NCI-H524 (cell line): ENCODE results near the gene HTRA3.
"Not testable (repeated sequence)": the region's sequence is repeated elsewhere in the genome, so short reads cannot be mapped to it uniquely, and the experiment has no call there.

Experiments
- DNase-seq, 2 experiments: peaks; one replicate each; lab custom pipeline; 2025; lab: John Stamatoyannopoulos, UW

The HTRA3 gene

DNA sequence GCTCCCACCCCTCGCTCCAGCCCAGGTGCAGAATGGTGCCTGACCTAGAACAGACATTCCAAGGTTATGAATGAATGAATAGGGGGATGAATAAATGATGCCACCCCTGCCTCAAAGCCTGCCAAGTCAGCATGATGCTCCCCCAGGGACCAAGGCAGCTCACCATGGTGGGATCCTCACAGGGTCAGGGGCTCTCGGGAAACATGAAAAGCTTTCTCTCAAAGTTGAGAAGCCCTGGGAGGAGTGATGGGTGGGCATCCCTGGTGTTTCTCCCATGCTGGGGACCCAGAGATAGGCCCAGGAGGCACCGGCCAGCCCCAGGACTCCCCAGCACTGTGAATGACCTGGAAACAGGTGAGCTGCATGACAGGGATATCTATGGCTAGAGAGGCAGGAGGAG, 58.9 kb downstream of the HTRA3 start:
- no peak for DNase-seq

DNA sequence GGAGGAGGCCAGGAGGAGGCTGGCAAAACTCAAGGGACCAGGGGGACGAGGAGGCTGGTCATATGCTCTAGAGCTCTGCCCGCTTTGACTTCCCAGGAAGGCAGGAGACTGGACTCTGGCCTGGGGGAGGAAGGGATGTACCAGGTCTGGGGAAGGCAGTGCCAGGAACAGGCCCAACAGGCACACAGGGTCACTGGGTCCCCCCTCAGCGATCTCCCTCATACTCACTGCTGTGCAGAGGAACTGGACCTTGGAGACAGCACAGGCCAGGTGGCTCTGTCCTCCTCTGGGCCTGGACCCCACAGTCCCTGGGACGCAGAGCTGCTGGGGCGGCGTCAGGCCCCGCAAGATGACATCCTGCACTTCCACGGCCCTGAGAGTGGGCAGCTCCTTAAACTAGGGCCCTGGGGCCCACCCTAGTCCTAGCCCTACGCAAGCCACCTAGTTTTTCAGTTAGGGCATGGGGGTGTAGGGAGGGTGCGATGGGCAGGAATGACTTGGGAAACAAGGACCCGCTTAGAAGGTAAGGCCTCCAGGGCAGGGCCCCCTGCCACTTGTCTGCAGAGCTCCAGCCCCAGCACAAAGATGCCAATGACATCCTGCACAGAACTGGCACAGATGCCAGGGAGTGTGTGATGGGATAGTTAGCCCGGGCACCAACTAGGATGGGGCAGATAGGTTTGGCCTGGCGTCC, 59.5 kb downstream of the HTRA3 start:
- DNase-seq = no peak

DNA sequence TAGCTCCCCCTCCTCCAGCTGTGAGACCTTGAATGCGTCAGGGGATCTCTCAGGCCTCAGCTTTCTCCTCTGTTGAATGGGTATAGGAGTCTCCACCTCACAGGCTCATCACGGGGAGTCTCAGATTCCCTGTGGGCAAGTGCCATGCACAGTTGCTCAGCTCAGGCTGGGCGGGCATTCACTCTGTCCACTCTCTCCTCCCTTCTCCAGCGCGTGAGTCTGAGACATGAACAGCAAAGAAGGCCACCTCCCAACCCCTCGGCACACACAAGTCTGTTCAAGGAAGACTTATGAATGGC, 60.0 kb downstream of the HTRA3 start:
- no peak for DNase-seq

DNA sequence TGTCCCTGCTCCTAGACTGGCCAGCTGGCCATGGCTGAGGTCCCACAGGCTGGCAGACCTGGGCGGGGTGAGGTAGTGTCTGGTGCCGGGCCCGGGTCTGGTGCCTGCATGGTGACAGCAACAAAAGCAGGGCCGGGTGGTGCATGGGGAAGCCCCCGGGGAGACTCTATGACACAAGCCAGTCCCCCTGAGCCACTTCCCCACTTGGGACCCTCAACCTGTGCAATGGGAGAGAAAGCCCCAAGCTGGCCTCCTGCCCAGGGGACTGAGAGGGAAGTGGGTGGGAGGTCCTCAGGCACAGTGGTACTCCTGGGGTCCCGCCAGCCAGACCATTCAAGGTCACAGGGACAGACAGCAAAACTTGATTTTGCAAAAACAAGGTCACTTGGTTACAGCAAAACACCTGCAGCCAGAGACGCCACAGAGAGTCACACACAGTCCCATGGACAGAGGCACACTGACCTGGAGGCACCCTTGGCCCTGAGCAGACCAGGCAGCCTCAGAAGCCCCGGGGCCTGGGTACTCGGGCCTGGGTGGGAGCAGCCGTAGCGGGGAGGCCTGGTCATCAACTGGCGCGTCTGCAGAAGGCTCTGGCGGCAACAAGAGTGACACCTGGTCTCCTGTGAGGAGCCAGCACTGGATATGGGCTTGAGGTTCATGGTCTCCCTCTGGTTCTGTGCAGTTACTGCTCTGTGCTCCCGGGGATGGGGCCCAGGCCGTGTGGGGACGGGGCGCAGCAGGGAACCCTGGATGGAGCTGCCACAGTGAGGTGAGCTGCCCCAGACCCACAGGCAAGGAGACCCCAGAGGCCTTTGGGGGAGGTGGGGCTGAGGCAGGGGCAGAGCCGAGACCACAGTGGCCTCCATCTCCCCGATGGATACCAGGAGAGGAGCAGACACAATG, 60.6 kb downstream of the HTRA3 start:
- no peak for DNase-seq

DNA sequence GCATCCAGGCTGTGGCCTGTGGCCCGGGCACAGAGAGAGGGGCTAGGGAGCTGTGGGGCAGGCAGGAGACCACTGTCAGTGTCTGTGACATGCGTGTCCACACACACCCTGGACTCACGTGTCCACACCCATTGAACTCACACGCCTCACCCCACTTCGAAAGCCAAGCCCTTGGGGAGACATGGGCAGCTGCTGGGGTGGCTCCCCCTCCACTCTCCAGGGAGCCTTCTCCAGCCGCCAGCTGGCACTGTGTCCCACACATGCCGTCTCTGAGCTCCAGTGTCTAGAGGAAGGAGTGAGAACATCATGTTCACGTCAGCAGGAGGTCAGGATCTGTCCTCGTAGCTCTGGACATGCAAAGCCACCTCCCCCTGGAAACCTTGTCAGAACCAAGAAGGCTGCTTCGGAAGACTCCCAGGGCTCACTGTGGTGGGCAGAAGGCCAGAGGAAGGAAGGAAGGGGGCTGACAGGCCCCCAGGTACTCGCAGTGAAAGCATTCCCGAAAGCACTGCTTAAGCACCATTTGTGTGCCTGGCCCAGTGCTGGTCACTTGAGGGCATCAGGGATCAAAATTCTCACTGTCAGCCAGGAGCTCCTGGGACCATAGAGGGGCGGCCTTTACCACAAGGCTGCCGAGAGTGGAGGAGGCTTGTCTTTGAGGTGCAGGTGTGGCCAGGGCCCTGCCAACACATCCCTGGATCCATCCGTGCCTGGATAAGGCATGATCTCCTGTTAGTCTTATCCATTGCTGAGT, 61.4 kb downstream of the HTRA3 start:
- DNase-seq = no peak

DNA sequence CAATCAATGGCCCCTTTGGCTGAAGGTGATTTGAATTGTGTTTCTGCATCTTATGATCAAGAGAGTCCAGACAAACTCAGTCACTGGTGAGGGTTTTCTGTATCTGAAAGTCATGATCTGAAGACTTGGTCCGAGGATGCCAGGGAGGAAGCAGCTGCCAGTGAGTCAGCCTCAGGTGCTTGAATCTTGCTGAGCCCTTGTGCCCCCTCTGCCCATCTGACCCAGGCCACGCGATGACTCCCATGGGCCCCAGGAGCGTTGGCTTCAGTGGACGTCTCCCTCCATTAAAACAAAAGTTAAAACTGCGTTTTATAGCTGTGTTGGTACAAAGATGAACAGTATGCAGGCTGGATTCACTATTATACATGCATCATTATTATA, 62.0 kb downstream of the HTRA3 start:
- no peak for DNase-seq

DNA sequence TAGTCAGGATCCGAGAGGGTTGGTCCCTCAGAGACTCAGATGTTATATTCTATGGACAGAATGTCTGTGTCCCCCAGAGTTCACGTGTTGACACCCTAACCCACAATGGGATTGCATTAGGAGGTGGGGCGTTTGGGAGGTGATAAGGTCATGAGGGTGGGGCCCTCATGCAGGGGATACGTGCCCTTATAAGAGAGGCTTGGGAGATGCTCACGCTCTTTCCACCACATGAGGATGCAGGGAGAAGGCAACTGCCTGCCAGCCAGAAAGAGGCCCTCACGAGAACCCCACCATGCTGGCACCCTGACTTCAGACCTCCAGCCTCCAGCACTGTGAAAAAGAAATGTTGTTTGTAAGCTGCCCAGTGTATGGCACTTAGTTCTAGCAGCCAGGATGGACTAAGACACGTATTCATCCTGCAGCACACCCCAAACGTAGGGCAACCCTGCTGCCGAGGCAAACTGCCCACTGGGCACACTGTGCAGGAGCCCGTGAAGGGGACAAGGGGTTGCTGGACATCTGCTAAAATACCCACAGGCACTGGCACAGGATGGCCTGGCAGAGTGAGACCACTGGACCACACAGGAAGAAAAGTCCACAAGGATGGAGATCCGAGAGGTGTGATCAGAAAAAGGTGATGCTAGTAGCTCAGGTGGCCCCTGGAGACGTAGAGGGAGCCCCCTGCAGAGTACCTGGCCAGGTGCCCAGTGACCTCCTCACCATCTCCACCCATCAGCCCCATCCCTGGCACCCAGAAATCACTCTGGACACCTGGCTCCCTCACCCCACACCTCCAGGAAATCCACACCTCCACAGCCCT, 62.7 kb downstream of the HTRA3 start:
- no peak for DNase-seq

DNA sequence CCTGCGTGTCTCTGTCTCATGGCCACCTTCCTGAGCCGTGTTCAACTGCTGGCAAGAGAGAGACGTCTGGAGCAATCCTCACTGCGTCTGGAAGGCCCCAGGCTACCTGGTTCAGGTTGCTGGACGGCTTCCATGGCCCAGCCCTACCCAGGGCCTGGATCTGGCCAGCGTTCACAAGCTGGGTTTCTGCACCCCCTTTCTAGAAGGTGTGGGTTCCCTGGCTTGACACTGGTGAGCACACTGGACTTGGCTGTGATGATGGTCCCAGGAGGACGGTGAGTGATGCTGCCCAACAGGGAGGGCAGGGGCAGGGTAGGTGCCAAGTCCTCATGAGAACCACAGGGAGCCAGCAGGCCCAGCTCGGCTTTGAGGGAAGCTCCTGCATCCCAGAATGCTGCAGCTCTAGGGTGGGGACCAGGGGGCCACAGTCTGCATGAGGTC, 63.4 kb downstream of the HTRA3 start:
- DNase-seq = no peak

DNA sequence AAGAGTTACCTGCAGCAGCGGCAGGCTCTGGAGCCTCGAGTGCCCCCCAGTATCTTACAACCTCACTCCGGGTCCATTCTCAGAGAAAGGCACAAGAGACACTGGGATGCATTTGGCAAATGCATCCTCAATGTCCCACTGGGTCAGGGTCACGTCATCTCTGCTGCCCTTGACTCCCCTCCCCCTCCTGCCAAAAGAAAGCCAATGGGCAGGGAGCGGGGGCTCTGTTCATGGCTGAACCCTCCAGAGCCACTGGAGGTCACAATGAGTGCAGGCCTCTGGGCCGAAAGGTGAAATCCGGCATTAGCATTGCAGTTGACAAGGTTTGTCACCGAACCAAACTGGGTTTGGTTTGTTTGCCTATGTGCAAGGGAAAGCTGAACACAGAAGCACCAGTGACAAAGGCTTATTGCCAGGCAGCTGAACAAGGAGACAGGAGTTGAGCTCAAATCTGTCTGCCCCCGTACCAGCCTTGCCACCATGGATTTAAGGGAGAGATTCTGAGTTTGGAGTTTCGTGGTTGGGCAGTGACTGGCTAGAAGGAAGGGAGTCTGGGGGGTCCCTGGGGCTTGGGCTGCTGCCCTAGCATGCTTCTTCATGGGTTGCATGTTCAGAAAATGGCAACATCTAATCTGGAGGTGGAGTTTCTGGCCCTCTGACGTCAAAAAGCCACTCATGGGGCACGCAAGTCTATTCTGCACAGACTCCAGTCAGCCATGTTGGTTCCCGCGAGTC, 64.3 kb downstream of the HTRA3 start:
- DNase-seq = no peak

DNA sequence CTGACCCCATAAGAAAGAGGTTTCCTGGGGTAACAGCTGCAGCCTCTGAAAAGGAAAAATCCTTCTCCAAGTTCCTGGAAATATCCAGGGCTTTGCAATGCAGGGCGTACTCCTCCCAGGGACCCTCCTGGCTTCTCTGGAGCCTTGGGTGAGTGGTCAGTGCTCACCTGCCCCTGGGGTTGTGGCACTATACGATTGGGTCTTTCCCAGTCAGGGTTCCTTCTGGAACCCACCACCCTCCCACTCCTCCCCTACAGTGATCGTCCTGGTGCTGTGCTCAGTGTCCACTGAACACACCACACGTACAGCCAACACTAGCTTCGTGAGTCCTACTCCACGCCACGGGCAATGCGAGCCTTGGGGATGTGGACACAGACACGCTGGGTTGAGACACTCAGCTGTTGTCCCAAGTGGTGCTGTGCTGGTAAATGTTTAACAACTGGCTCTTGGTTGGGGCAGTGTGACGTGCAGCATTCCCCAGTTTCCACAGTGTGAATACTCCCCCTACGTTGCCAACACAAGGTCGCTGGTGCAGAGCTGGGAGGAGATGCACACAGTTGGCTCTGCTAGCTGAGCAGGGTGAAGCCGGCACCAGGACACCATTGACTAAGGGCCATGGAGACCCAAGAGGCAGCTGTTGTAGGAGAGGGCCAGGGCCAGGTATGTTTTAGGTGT, 65.4 kb downstream of the HTRA3 start:
- DNase-seq = no peak

DNA sequence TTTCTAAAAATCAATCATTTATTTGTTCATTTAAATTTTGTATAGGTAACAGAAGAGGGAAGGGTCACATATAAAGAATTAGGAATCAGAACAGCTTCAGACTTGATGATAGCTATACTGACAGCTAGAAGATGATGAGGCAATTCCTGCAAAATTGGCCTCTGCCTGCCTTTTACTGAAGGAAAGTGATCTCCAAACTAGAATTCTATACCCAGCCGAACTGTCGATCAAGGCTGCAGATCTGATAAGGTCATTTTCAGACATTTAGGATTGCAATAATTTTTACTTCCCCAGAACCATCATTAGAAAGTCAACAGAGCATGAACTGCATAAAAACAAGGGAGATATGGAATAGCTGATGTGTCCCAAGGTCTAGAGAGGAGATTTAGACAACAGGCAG, 66.3 kb downstream of the HTRA3 start:
- DNase-seq = no peak

DNA sequence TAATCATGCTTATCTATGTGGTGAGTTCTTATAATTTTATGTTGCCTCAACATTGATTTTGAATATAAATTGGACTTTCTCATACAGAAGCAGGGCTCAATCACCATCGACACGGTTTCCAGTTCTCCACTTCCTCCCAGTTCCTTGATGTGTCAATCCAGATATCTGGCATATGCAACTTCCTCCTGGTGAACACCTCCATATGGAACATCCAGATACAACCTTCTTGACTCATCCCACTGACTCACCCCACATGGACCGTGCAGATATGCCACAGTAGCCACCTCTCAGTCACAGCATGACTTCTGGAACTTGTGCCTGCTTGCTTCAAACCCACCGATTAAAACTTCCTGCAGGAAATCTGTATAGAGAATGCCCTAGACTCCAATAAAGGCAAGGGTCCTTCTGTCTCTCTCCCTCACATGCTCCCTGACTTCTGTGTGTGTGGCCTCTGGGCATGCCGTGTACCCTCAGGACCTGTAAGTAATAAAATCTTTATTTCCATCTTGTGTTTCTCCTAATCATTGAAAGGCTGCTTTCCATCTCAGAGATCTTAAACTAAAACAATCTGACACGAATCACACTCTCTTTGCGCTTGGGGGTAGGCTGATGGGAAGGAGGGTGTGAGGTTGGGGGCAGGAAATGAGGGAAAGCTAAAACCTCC, 67.0 kb downstream of the HTRA3 start:
- DNase-seq = no peak

DNA sequence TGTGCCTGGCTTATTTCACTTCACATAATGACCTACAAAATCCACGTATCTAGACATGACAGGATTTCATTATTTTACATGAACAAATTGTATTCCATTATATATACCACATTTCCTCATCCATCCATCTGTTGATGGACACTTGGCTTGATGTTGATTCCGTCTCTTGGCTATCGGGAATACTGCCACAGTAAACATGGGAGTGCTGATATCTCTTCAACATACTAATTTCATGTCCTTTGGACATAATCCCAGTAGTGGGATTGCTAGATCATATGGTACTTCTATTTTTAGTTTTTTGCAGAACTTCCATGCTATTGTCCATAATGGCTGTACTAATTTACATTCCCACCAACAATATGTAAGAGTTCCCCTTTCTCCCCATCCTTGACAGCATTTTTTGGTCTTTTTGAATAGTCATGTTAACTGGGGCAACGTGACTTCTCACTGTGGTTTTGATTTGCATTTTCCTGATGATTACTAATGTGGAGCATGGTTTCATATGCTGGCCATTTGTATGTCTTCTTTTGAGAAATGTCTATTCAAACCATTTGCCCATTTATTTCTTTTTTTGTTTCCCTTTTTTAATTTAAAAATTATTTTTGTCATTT, 68.9 kb downstream of the HTRA3 start:
- no peak for DNase-seq

DNA sequence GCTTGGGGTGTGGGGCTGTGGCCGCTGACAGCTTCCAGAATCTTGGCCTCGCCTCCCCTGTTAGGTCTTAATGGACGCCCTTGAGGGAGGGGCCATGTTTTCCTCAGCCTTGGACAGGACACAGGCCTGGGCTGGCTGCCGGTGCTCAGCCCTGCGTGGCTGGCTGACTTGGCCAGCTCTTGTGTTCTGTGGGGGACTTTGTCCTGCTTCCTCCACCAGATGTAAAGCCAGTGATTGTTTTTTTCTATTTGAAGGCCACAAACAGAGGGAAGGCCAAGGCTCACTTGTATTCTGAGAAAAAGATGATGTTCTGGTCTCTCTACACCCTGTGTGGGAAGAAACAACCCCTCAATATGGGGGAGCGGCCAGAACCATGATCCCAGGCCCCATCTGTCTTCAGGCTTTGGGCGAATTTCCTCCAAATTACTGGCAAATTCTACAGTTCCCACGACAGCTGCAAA, 71.3 kb downstream of the HTRA3 start:
- no peak for DNase-seq

DNA sequence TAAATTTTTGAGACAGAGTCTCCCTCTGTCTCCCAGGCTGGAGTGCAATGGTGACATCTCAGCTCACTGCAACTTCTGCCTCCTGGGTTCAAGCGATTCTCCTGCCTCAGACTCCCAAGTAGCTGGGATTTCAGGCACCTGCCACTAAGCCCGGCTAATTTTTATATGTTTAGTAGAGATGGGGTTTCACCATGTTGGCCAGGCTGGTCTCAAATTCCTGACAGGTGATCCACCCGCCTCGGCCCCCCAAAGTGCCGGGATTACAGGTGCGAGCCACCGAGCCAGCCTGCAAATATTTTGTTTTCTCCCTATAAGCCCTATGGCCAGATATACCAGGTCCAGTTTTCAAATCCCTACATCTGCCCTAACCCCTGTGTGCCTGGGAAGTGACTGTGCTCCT, 71.7 kb downstream of the HTRA3 start:
- DNase-seq = not testable (repeated sequence)

DNA sequence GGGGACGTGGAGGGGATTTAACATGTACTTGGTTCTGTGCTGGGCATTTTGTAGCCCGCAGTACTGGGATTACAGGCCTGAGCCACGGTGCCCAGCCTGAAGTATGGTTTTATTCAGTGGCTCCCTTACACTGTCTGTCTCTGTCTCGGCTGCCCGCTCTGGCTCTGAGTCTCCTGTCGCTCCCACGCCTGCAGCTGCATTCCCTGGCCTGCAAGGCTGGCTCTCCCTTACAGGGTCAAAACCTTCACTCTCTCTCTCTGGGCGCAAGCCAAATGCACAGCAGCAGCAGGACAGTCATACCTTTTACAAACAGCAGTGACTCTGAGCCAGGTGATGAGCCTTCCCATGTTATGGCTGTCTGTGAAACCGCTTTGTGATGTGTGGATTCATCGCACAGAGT, 72.1 kb downstream of the HTRA3 start:
- no peak for DNase-seq

DNA sequence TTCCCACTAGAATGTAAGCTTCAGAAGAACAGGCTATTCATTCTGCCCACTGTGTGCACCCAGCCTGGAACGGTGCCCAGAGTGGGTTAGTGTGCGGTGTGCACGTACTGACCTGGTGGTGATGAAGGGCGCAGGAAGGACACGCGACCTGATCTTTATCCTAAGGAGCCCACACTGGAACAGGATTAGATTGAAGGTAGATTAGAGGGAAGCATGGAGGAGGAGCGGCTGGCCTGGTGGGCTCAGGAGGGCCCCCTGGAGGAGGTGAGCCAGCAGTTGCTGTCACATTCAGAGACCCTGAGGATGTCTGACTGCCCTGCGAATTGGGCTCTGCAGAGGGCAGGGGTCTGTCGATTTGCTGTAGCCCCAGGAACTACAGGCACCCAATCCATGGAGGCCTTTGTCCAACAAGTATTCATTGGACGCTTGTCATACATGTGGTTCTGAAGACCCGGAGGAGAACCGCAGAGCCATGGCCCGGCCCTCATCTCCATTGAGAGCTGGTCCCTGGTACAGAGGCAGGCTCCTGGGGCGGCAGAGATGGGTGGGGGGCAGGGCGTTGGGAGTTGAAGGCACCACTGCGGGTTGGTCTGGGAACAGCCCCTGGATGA, 73.2 kb downstream of the HTRA3 start:
- DNase-seq = peak in 1 of 2 experiments; percentile 40

DNA sequence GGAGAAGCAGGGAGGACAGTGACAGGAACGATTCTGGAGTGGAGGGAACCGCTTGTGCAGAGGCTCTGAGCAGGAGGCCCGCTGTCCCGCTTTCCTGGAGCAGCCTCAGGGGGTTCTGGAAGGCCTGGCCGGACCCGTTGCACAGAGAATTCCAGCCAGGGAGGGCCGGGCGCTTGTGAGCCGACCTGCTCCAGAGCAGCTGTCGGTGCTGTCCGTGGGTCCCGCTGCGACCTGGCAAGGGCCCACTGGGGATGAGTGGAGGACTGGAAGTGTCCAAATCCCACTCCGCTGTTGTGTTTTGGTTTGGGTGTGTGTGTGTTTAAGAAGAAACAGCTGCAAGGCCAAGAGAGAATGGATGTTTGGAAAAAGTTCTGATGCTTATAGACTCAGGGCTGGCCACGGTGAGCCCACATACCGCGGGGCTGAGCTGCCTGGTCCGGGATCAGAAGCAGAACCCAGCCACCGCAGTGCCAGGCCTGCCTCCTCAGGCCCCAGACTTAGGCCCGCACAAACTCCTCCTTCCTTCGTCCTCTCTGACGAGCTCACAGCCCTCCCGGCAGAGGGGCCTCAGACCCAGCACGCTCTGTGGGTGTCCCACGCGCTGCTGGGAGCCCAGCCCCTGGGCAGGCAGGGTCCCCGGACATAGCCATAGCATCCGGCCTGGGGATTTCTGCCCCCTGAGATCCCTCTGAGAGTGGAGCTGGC, 73.9 kb downstream of the HTRA3 start:
- DNase-seq = no peak

DNA sequence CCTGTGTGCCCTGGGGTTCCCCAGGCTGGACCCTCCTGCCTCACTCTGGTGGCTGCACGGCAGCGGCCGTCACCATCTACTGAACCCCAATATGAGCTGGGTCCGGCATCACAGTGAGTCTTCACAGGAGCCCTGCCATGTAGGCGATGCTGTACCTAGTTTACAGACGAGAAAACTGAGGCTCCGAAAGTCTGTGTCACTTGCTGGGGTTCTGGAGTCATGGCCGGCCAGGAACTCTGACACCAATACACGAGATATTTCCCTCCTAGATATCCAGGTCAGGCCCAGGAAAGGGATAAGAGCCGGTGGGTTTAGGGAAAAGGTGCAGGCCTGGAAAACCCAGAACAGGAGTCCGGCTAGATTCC, 74.4 kb downstream of the HTRA3 start:
- DNase-seq = no peak
